Sigmoid colon (tissue), 3 donors: ENCODE results near the gene GATD1.

Experiments
- CTCF ChIP-seq, 4 experiments: fragments of 450-650 bp in 3 of 4; fragments of 200-600 bp in 1 of 4; IDR thresholded peaks; one replicate each; pipeline ENCODE4 v1.5.1; 2016 to 2019; ENCODE audit warnings: antibody characterized with exemption in 4 of 4, mild to moderate bottlenecking in 3 of 4, moderate library complexity in 2 of 4
- POLR2A ChIP-seq, 2 donors: fragments of 450-650 bp; IDR thresholded peaks; one replicate each; pipeline ENCODE4 v1.6.1; 2016; ENCODE audit warnings: antibody characterized with exemption in 2 of 2, mild to moderate bottlenecking in 2 of 2, moderate library complexity in 2 of 2

- TF ChIP-seq POLR2A (IDR thresholded peaks at IDR 0.05) = no peak
- TF ChIP-seq CTCF (IDR thresholded peaks at IDR 0.05) = no peak
These were observed 35.8 kb upstream of the GATD1 start for GRCh38 chr11:813072-813455.
